Activated B cell treated with CpG ODN at 0.5 μM for 24 hours (primary cell): ENCODE measurements around the gene AGBL1. TPM values are rescaled to one million over a fixed set of nuclear protein-coding genes. Genes with fewer than 3 reads are reported as not detected.

ENCODE experiments used
- ATAC-seq: fragments of 200-7000 bp; cut with Tn5 transposase; one replicate; pipeline ENCODE4 v1.10.0; 2021; ENCODE audit warnings: low read depth, mild to moderate bottlenecking, moderate library complexity
- CTCF ChIA-PET: fragments of 350-600 bp; sonication (Branson Sonifier 250); formaldehyde crosslinking; loops from one replicate; lab custom pipeline; 2021; ENCODE audit warnings: antibody characterized with exemption; lab: Charles Lee
- POLR2A ChIA-PET: fragments of 350-600 bp; sonication (Branson Sonifier 250); formaldehyde crosslinking; loops from one replicate; lab custom pipeline; 2021; ENCODE audit warnings: antibody characterized with exemption; lab: Charles Lee
- DNase-seq: peaks from one replicate; pipeline ENCODE4 v3.0.0; 2022
- H3K27ac Mint-ChIP-seq: one replicate; pipeline ENCODE4 v1.8.0; 2020; ENCODE audit warnings: mixed read lengths
- H3K27me3 Mint-ChIP-seq: one replicate; pipeline ENCODE4 v1.8.0; 2021; ENCODE audit warnings: mixed read lengths
- H3K36me3 Mint-ChIP-seq: one replicate; pipeline ENCODE4 v1.8.0; 2021; ENCODE audit warnings: low read depth, mixed read lengths
- H3K4me1 Mint-ChIP-seq: one replicate; pipeline ENCODE4 v1.8.0; 2021; ENCODE audit warnings: mixed read lengths
- H3K4me3 Mint-ChIP-seq: one replicate; pipeline ENCODE4 v1.8.0; 2020; ENCODE audit warnings: mild to moderate bottlenecking, mixed read lengths
- H3K9me3 Mint-ChIP-seq: one replicate; pipeline ENCODE4 v1.8.0; 2020; ENCODE audit warnings: mixed read lengths
- intact Hi-C: fragments of 100-400 bp; cut with micrococcal nuclease; formaldehyde crosslinking; loops from one replicate; pipeline ENCODE4 v1.15.1; 2024
- total RNA-seq: library from RNA; stranded (reverse); gene quantifications from 2 replicates; pipeline ENCODE4 v1.2.3, GENCODE V29; 2022
- TF ChIP-seq, protein P1 (sequence below): fragments of 200-600 bp; IDR thresholded peaks from one replicate; pipeline ENCODE4 v1.8.0; 2022; ENCODE audit warnings: antibody characterized with exemption, mild to moderate bottlenecking

Gene AGBL1
- total RNA-seq, 1 donor from 2014 or later, result not detected

GRCh38 chr15:86603466-86603865 lies 523.8 kb downstream of the AGBL1 start:
- DNase-seq (no peak), ATAC-seq (no peak)
- no peak overlapping the region for H3K4me3 Mint-ChIP-seq
- H3K4me1 Mint-ChIP-seq, result no peaks in the 10 kb centered on the region
- intact Hi-C loops, result no loop called here
- CTCF ChIA-PET, result no interaction called here
- H3K27ac Mint-ChIP-seq, result no peak overlapping the region
- TF ChIP-seq, protein P1, sequence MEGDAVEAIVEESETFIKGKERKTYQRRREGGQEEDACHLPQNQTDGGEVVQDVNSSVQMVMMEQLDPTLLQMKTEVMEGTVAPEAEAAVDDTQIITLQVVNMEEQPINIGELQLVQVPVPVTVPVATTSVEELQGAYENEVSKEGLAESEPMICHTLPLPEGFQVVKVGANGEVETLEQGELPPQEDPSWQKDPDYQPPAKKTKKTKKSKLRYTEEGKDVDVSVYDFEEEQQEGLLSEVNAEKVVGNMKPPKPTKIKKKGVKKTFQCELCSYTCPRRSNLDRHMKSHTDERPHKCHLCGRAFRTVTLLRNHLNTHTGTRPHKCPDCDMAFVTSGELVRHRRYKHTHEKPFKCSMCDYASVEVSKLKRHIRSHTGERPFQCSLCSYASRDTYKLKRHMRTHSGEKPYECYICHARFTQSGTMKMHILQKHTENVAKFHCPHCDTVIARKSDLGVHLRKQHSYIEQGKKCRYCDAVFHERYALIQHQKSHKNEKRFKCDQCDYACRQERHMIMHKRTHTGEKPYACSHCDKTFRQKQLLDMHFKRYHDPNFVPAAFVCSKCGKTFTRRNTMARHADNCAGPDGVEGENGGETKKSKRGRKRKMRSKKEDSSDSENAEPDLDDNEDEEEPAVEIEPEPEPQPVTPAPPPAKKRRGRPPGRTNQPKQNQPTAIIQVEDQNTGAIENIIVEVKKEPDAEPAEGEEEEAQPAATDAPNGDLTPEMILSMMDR, result no peak
- H3K27me3 Mint-ChIP-seq, result no peaks in the 10 kb centered on the region
- POLR2A ChIA-PET, result no interaction called here
- H3K9me3 Mint-ChIP-seq, result no peaks in the 10 kb centered on the region
- H3K36me3 Mint-ChIP-seq, result no peaks in the 10 kb centered on the region

- CTCF ChIA-PET, result no interaction called here
- no peaks in the 10 kb centered on the region for H3K36me3 Mint-ChIP-seq
- no peaks in the 10 kb centered on the region for H3K27me3 Mint-ChIP-seq
- TF ChIP-seq, protein P1, result no peak
- ATAC-seq (no peak), DNase-seq (no peak)
- no peak overlapping the region for H3K27ac Mint-ChIP-seq
- intact Hi-C loops, result no loop called here
- POLR2A ChIA-PET, result no interaction called here
- H3K9me3 Mint-ChIP-seq, result no peaks in the 10 kb centered on the region
- no peaks in the 10 kb centered on the region for H3K4me1 Mint-ChIP-seq
- no peak overlapping the region for H3K4me3 Mint-ChIP-seq
Measured at GRCh38 chr15:86608461-86609205, 529.0 kb downstream of the AGBL1 start.

GRCh38 chr15:86609275-86609674 lies 529.6 kb downstream of the AGBL1 start:
- intact Hi-C loops, result no loop called here
- Mint-ChIP-seq H3K4me3 (no peak overlapping the region), H3K4me1 (no peaks in the 10 kb centered on the region), H3K9me3 (no peaks in the 10 kb centered on the region), H3K36me3 (no peaks in the 10 kb centered on the region), H3K27ac (no peak overlapping the region), H3K27me3 (no peaks in the 10 kb centered on the region)
- TF ChIP-seq, protein P1, result no peak
- ATAC-seq (no peak), DNase-seq (no peak)
- ChIA-PET POLR2A (no interaction called here), CTCF (no interaction called here)

- POLR2A ChIA-PET, result no interaction called here
- DNase-seq (no peak), ATAC-seq (no peak)
- CTCF ChIA-PET, result no interaction called here
- Mint-ChIP-seq H3K27me3 (no peaks in the 10 kb centered on the region), H3K36me3 (no peaks in the 10 kb centered on the region), H3K9me3 (no peaks in the 10 kb centered on the region), H3K27ac (no peak overlapping the region), H3K4me1 (no peaks in the 10 kb centered on the region), H3K4me3 (no peak overlapping the region)
- TF ChIP-seq, protein P1, result no peak
- intact Hi-C loops, result no loop called here
Measured at GRCh38 chr15:86610038-86610437, 530.4 kb downstream of the AGBL1 start.

- ATAC-seq (no peak), DNase-seq (no peak)
- Mint-ChIP-seq H3K27ac (no peak overlapping the region), H3K4me3 (no peak overlapping the region), H3K4me1 (no peaks in the 10 kb centered on the region), H3K27me3 (no peaks in the 10 kb centered on the region), H3K36me3 (no peaks in the 10 kb centered on the region), H3K9me3 (peaks cover 5% of the 10 kb centered on the region)
- POLR2A ChIA-PET, result no interaction called here
- TF ChIP-seq, protein P1, result no peak
- intact Hi-C loops, result no loop called here
- CTCF ChIA-PET, result no interaction called here
Measured at GRCh38 chr15:86611417-86612040, 531.9 kb downstream of the AGBL1 start.
